Type B pancreatic cell (in vitro differentiated cells): ENCODE data around the gene TBL1Y. TPM values are rescaled to one million over a fixed set of nuclear protein-coding genes. Genes with fewer than 3 reads are reported as not detected.

ENCODE experiments used
- DNase-seq: peaks from one replicate; pipeline ENCODE4 v3.0.0; 2021; ENCODE audit warnings: mixed read lengths; ENCODE audit not compliant: unreplicated experiment; ENCODE audit errors: extremely low spot score
- H3K27ac Mint-ChIP-seq: 2 replicates; pipeline ENCODE4 v1.8.0; 2021; ENCODE audit warnings: mild to moderate bottlenecking, mixed read lengths
- H3K27me3 Mint-ChIP-seq: 2 replicates; pipeline ENCODE4 v1.8.0; 2021; ENCODE audit warnings: mixed read lengths
- H3K36me3 Mint-ChIP-seq: 2 replicates; pipeline ENCODE4 v1.8.0; 2021; ENCODE audit warnings: mixed read lengths
- H3K4me1 Mint-ChIP-seq: one replicate; pipeline ENCODE4 v1.8.0; 2021; ENCODE audit warnings: mixed read lengths; ENCODE audit not compliant: unreplicated experiment
- H3K4me3 Mint-ChIP-seq: 2 replicates; pipeline ENCODE4 v1.8.0; 2021; ENCODE audit warnings: mild to moderate bottlenecking, mixed read lengths
- H3K9me3 Mint-ChIP-seq: 2 replicates; pipeline ENCODE4 v1.8.0; 2021; ENCODE audit warnings: mixed read lengths
- CTCF ChIP-seq: fragments of 200-600 bp; sonication (generic); conservative IDR thresholded peaks from 2 replicates; pipeline ENCODE4 v1.5.0; 2021; ENCODE audit warnings: antibody characterized with exemption, mild to moderate bottlenecking
- total RNA-seq: library from RNA; stranded (reverse); gene quantifications from 2 replicates; pipeline ENCODE4 v1.2.1, GENCODE V29; 2021; ENCODE audit warnings: low replicate concordance

Gene TBL1Y
- total RNA-seq, 1 donor from 2014 or later: not detected

GRCh38 chrY:6909118-6909521 lies 1.4 kb upstream of the TBL1Y start:
- H3K4me1 Mint-ChIP-seq: no peaks in the 10 kb centered on the region
- no peak for DNase-seq
- H3K27me3 Mint-ChIP-seq: no peaks in the 10 kb centered on the region
- no peak overlapping the region for H3K4me3 Mint-ChIP-seq
- H3K9me3 Mint-ChIP-seq: no peaks in the 10 kb centered on the region
- no peaks in the 10 kb centered on the region for H3K36me3 Mint-ChIP-seq
- H3K27ac Mint-ChIP-seq: no peak overlapping the region
- TF ChIP-seq CTCF: no peak

- Mint-ChIP-seq H3K4me1 (no peaks in the 10 kb centered on the region), H3K4me3 (no peak overlapping the region), H3K36me3 (no peaks in the 10 kb centered on the region), H3K27ac (no peak overlapping the region), H3K27me3 (no peaks in the 10 kb centered on the region), H3K9me3 (no peaks in the 10 kb centered on the region)
- no peak for DNase-seq
- no peak for TF ChIP-seq CTCF
Observed at GRCh38 chrY:6909856-6910255, 641 bp upstream of the TBL1Y start.

GRCh38 chrY:6911253-6911881 lies 870 bp downstream of the TBL1Y start, which contains the start of gene AMELY:
AMELY (minus strand) TSS chrY:6911752; CDS start chrY:6872608, 39,144 bp downstream.
- H3K4me3 Mint-ChIP-seq: no peak within 1 kb of the TSS
- H3K27me3 Mint-ChIP-seq: no peaks in the 10 kb centered on the region
- H3K4me1 Mint-ChIP-seq: no peaks in the 10 kb centered on the region
- DNase-seq: no peak
- H3K36me3 Mint-ChIP-seq: no peaks in the 10 kb centered on the region
- no peak for TF ChIP-seq CTCF
- H3K9me3 Mint-ChIP-seq: no peaks in the 10 kb centered on the region
- H3K27ac Mint-ChIP-seq: no peak within 1 kb of the TSS

DNA sequence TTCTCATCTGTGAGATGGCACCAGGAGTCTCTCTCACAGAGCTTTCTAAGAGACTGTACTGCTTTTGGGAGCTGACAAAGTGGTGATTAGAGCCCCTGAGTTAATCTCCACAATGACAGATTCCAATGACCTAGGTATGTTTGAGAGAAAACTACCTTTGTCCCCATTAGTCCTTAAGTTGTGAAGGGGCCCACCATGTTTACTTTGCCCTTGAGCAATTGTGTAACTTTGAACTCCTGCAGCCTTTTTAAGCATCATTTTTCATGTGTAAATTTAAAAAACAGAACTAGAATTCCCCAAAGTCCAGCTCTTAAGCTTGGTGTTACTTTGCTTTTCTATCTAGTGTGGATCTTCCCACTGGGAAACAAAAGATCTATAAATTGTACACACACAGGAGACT lies 2.9 kb downstream of the TBL1Y start:
- Mint-ChIP-seq H3K4me3 (no peak overlapping the region), H3K4me1 (no peaks in the 10 kb centered on the region), H3K9me3 (no peaks in the 10 kb centered on the region), H3K27me3 (no peaks in the 10 kb centered on the region), H3K36me3 (no peaks in the 10 kb centered on the region), H3K27ac (no peak overlapping the region)
- no peak for TF ChIP-seq CTCF
- DNase-seq: no peak

DNA sequence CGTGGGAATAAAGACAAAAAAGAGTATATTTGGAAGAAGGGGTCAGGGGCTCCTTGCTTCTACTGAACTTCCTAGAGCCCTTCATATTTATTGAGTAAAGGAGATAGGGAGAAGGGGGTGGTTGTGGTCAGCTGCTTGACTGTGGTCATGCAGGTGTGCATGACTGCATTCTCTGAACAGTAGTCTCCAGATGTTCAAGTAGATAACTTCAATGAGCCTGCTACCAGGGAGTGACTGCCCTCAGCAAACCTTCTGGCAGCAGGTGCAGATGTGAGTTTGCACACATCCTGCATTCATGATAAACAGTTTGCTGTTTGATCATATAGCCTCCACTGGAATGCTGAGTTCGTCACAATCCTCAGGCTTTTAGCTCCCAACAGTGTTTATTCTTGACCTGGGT lies 10.6 kb downstream of the TBL1Y start:
- no peak for TF ChIP-seq CTCF
- Mint-ChIP-seq H3K27ac (no peak overlapping the region), H3K4me3 (no peak overlapping the region), H3K9me3 (no peaks in the 10 kb centered on the region), H3K4me1 (no peaks in the 10 kb centered on the region), H3K36me3 (no peaks in the 10 kb centered on the region), H3K27me3 (no peaks in the 10 kb centered on the region)
- DNase-seq: no peak

GRCh38 chrY:6928265-6928664 lies 17.8 kb downstream of the TBL1Y start:
- no peaks in the 10 kb centered on the region for H3K27me3 Mint-ChIP-seq
- DNase-seq: no peak
- H3K9me3 Mint-ChIP-seq: no peaks in the 10 kb centered on the region
- no peak overlapping the region for H3K4me3 Mint-ChIP-seq
- TF ChIP-seq CTCF: no peak
- no peak overlapping the region for H3K27ac Mint-ChIP-seq
- H3K36me3 Mint-ChIP-seq: no peaks in the 10 kb centered on the region
- no peaks in the 10 kb centered on the region for H3K4me1 Mint-ChIP-seq
